ENCODE measurements around the gene MEF2C.

DNA sequence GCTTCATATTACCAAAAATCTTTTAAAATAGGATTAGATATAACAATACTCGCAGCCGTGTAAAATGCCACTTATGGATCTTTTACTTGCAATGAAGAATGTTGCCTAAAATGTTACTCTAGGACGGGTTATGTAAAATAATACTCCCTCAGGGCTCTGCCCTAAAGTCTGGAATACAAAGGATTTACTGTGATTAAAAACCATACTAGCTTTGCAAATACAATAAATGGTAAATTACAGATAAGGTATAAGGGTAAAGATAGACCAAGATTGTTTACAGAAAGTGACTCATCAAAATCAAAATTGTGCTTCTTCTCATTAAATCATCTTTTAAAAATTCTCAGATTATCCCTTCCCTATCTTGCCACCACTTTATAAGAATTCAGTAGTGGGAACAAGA is 163.6 kb downstream of the MEF2C start:
- TF ChIP-seq, protein P1, sequence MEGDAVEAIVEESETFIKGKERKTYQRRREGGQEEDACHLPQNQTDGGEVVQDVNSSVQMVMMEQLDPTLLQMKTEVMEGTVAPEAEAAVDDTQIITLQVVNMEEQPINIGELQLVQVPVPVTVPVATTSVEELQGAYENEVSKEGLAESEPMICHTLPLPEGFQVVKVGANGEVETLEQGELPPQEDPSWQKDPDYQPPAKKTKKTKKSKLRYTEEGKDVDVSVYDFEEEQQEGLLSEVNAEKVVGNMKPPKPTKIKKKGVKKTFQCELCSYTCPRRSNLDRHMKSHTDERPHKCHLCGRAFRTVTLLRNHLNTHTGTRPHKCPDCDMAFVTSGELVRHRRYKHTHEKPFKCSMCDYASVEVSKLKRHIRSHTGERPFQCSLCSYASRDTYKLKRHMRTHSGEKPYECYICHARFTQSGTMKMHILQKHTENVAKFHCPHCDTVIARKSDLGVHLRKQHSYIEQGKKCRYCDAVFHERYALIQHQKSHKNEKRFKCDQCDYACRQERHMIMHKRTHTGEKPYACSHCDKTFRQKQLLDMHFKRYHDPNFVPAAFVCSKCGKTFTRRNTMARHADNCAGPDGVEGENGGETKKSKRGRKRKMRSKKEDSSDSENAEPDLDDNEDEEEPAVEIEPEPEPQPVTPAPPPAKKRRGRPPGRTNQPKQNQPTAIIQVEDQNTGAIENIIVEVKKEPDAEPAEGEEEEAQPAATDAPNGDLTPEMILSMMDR (IDR thresholded peaks at IDR 0.05) = no peak
- TF ChIP-seq POLR2AphosphoS5 (IDR thresholded peaks at IDR 0.05) = no peak
